Stimulated activated CD8-positive, alpha-beta memory T cell treated with anti-CD3 and anti-CD28 coated beads, Interleukin-2, amount 100 ng/mL, for 1 hour (primary cell): ENCODE results near the gene TBCD.

Experiments
- DNase-seq, 2 donors: peaks; one replicate each; pipeline ENCODE4 v3.0.0-alpha.2; 2020; ENCODE audit warnings: low read depth in 2 of 2

The TBCD gene

GRCh38 chr17:82858376-82859126 is 106.7 kb downstream of the TBCD start:
- no peak for DNase-seq

GRCh38 chr17:82859431-82860403 is 107.9 kb downstream of the TBCD start:
- DNase-seq: no peak

GRCh38 chr17:82860606-82861392 is 108.9 kb downstream of the TBCD start:
- DNase-seq: no peak

- no peak for DNase-seq
Measured at GRCh38 chr17:82861393-82861775, 109.5 kb downstream of the TBCD start.

- DNase-seq: no peak
Measured at GRCh38 chr17:82862191-82862590, 110.3 kb downstream of the TBCD start.

- no peak for DNase-seq
Measured at GRCh38 chr17:82862737-82863382, 111.0 kb downstream of the TBCD start.

- no peak for DNase-seq
Measured at GRCh38 chr17:82863383-82863940, 111.6 kb downstream of the TBCD start.

- DNase-seq: peak; percentile 74 to 82
Measured at GRCh38 chr17:82863941-82864712, 112.3 kb downstream of the TBCD start.

GRCh38 chr17:82864713-82865248 is 112.9 kb downstream of the TBCD start:
- DNase-seq: no peak

- no peak for DNase-seq
Measured at GRCh38 chr17:82865274-82865673, 113.4 kb downstream of the TBCD start.

- DNase-seq: no peak
Measured at GRCh38 chr17:82865774-82866395, 114.0 kb downstream of the TBCD start.

- DNase-seq: no peak
Measured at GRCh38 chr17:82866590-82867191, 114.8 kb downstream of the TBCD start.

GRCh38 chr17:82867763-82868325 is 116.0 kb downstream of the TBCD start:
- no peak for DNase-seq

GRCh38 chr17:82868715-82869131 is 116.9 kb downstream of the TBCD start:
- DNase-seq: no peak

- DNase-seq: no peak
Measured at GRCh38 chr17:82869536-82869935, 117.7 kb downstream of the TBCD start.

GRCh38 chr17:82870091-82870491 is 118.2 kb downstream of the TBCD start:
- no peak for DNase-seq

GRCh38 chr17:82870541-82870940 is 118.7 kb downstream of the TBCD start:
- no peak for DNase-seq

GRCh38 chr17:82871056-82871775 is 119.4 kb downstream of the TBCD start:
- DNase-seq: no peak
